Cardiac muscle cell (in vitro differentiated cells and primary cell): ENCODE data around the gene MANSC4. TPM values are rescaled to one million over a fixed set of nuclear protein-coding genes. Genes with fewer than 3 reads are reported as not detected.
A peak's percentile ranks its signal among the peaks of the same experiment; 100 is the strongest.

ENCODE experiments used
- DNase-seq, 2 donors: peaks; one replicate each; pipeline versions ENCODE4 v3.0.0 to v3.0.0-alpha.2; 2010 to 2017; ENCODE audit warnings: low read depth in 1 of 2, low spot score in 1 of 2
- H3K27ac ChIP-seq: fragments of 200-600 bp; sonication (generic); 2 replicates; pipeline ENCODE4 v1.5.1; 2016
- H3K27me3 ChIP-seq: fragments of 200-600 bp; sonication (generic); 2 replicates; pipeline ENCODE4 v1.6.0; 2016; ENCODE audit warnings: control low read depth
- H3K36me3 ChIP-seq: fragments of 200-600 bp; sonication (generic); 2 replicates; pipeline ENCODE4 v1.5.1; 2016; ENCODE audit warnings: control low read depth
- H3K4me1 ChIP-seq: fragments of 200-600 bp; sonication (generic); 2 replicates; pipeline ENCODE4 v1.8.1; 2017; ENCODE audit warnings: low read depth, mild to moderate bottlenecking, mixed run types
- H3K4me3 ChIP-seq: fragments of 200-600 bp; sonication (generic); 2 replicates; pipeline ENCODE4 v1.5.1; 2016; ENCODE audit warnings: mild to moderate bottlenecking
- H3K9me3 ChIP-seq: fragments of 200-600 bp; sonication (generic); 2 replicates; pipeline ENCODE4 v1.5.1; 2017; ENCODE audit warnings: low read depth, mild to moderate bottlenecking, control low read depth
- polyA plus RNA-seq: library from polyadenylated mRNA; unstranded; fragments of >200 nt; fragmentation: Nextera tagmentation; extraction: Ambion mirVana; gene quantifications from 2 replicates; pipeline ENCODE4 v1.2.1, GENCODE V29; 2016
- total RNA-seq: library from RNA; depleted of rRNA; stranded (reverse); fragments of >200 nt; gene quantifications from 2 replicates; pipeline ENCODE4 v1.2.3, GENCODE V29; 2016
- TF ChIP-seq, protein P1 (sequence below): IDR thresholded peaks from 2 replicates; pipeline ENCODE4 v1.5.1; 2012; ENCODE audit warnings: low read depth, mild to moderate bottlenecking, low read length

MANSC4 gene
- total and polyA plus RNA-seq, 2 experiments from 2014 or later = not detected

DNA sequence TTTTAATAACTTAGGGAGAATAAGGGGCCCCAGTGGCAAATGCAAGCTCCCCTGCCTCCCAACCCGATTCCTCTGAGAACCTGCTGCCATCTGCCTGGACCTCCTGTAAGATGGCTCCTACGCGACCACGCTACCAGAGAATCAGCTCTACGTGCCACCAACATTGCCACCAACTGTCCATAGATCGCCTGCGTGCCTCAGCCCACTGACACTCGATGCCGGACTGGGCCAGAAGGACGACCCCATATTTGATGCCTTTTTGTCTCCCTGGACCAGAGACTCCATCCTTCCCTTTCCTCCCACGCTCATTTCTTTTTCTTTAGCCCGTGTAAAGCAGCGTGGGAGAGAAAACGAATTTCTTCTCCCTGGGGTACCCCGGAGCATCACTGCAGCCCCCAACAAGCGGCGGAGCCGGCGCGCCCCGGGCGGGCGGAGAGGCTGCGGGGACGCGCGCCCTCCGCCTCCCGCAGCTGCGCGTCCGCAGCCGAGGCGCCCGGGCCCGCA lies 568 bp downstream of the MANSC4 start:
- Histone ChIP-seq H3K27ac (peak overlapping the region; percentile 98), H3K36me3 (no peaks in the 10 kb centered on the region), H3K4me3 (peak overlapping the region; percentile 57), H3K4me1 (peaks cover 4% of the 10 kb centered on the region), H3K9me3 (no peaks in the 10 kb centered on the region), H3K27me3 (no peaks in the 10 kb centered on the region)
- no peak for DNase-seq
- TF ChIP-seq, protein P1, sequence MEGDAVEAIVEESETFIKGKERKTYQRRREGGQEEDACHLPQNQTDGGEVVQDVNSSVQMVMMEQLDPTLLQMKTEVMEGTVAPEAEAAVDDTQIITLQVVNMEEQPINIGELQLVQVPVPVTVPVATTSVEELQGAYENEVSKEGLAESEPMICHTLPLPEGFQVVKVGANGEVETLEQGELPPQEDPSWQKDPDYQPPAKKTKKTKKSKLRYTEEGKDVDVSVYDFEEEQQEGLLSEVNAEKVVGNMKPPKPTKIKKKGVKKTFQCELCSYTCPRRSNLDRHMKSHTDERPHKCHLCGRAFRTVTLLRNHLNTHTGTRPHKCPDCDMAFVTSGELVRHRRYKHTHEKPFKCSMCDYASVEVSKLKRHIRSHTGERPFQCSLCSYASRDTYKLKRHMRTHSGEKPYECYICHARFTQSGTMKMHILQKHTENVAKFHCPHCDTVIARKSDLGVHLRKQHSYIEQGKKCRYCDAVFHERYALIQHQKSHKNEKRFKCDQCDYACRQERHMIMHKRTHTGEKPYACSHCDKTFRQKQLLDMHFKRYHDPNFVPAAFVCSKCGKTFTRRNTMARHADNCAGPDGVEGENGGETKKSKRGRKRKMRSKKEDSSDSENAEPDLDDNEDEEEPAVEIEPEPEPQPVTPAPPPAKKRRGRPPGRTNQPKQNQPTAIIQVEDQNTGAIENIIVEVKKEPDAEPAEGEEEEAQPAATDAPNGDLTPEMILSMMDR = no peak

DNA sequence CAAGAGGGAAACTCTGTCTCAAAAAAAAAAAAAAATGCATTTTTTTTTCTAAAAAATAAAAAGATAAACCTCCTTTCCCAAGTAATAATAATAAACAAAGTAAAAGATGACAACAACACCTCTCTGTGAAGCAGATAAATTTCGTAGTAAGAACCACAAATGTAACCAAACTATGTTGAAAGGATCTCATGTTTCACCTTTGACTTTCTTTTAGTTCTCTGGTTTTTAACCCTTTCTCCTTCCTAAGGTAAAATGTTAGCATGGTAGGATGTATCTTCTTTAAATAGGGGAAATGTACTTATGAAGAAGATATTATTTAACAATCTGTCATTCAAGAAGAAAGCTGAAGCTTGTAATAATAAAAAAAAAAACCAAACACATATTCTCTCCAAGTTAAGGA lies 1.8 kb downstream of the MANSC4 start:
- H3K4me1 ChIP-seq = peaks cover 4% of the 10 kb centered on the region
- H3K4me3 ChIP-seq = no peak overlapping the region
- no peaks in the 10 kb centered on the region for H3K9me3 ChIP-seq
- H3K36me3 ChIP-seq = no peaks in the 10 kb centered on the region
- H3K27me3 ChIP-seq = no peaks in the 10 kb centered on the region
- TF ChIP-seq, protein P1 = no peak
- no peak for DNase-seq
- H3K27ac ChIP-seq = no peak overlapping the region

DNA sequence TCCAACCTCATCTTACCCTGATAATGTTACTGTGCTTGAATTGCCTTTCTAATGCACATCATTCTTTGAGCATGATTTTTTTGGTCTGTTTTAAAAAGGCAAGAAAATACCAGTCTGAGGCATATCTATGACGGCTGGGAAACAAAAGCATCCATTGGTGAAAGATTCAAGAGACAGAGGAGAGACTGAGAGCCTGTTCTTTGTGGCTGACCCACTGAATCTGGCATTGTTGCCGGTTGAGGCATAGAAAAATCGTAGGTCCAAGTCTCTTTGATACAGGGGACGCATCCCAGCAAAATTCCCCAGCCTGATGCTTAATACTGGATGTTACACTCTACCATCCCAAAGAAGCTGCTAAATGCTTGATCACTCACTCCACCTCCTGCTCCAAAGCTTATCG lies 2.9 kb downstream of the MANSC4 start:
- no peaks in the 10 kb centered on the region for H3K4me1 ChIP-seq
- DNase-seq = no peak
- H3K27ac ChIP-seq = no peak overlapping the region
- no peaks in the 10 kb centered on the region for H3K9me3 ChIP-seq
- H3K4me3 ChIP-seq = no peak overlapping the region
- TF ChIP-seq, protein P1 = no peak
- H3K27me3 ChIP-seq = no peaks in the 10 kb centered on the region
- no peaks in the 10 kb centered on the region for H3K36me3 ChIP-seq

DNA sequence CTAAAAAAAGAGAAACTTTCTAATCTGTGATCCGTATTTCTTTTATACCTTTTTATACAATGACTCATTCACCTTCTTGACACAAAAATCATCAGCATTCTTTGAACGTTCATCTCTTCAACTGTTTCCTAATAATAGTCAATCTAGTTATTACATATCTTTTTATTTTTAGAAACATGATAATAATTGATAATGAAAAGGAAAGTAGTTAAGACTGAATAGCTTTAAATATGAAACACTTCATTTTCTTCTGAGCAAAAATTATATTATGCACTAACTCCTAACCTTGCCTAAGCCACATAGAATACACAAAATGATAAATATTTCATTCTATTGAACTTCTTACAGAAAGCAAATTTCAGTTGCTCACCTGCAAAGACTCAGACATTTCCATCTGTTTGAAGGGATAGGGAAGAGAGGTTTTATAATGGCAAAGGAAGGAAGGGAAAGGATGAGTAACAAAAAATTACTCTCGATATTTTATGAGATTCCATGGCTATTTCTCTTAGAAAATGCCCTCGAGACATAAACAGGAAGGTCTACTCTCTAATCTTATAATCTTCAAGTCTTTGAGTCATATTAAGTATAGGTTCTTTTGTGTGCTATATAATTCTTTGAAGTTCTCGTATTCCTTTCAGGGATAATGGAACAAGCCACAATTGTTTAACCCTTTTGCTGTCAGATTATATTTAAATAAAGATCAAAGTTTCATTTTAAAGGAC lies 7.5 kb downstream of the MANSC4 start:
- Histone ChIP-seq H3K4me3 (no peak overlapping the region), H3K27me3 (no peaks in the 10 kb centered on the region), H3K27ac (no peak overlapping the region), H3K36me3 (no peaks in the 10 kb centered on the region), H3K4me1 (no peaks in the 10 kb centered on the region), H3K9me3 (no peaks in the 10 kb centered on the region)
- DNase-seq = no peak
- TF ChIP-seq, protein P1 = no peak

DNA sequence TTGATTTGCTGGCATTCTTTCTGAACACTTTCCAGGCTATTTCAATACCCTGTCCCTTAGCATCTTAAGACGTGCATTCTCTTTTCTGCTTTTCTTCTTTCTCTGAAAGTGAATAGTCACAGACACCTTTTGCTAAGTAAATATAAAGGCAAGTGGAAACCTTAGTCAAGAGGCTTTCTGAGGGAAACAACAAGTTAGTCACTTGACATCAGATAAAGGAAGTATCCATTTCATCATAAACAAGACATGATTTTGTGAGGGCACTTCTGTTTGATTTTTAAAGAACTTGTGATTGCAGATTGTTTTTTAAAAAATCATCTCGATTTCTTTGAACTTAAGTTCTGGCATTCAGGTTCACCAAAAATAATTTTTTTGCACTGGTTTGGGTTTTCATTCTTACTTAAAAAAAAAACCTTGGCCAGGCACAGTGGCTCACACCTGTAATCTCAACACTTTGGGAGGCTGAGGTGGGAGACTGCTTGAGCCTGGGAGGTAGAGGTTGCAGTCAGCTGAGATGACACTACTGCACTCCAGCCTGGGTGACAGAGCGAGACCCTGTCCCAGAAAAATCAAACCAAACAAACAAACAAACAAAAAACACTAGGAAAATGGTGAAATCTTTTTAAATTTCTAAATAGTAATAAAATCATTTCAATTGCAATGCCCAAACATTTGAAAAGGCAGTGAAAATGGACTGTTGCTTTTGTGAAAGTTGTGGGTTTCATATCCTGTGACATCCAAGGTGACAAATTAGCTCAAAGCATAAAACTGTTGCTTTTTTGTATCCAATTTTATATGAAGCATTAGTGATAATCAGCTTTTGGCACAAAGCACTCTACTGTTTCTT lies 8.3 kb downstream of the MANSC4 start:
- no peak overlapping the region for H3K4me3 ChIP-seq
- H3K36me3 ChIP-seq = no peaks in the 10 kb centered on the region
- DNase-seq = no peak
- no peaks in the 10 kb centered on the region for H3K27me3 ChIP-seq
- H3K9me3 ChIP-seq = no peaks in the 10 kb centered on the region
- H3K4me1 ChIP-seq = no peaks in the 10 kb centered on the region
- TF ChIP-seq, protein P1 = no peak
- H3K27ac ChIP-seq = no peak overlapping the region
